Keratinocyte (primary cell): Measurements from ENCODE around the gene TIPARP. TPM values are rescaled to one million over a fixed set of nuclear protein-coding genes. Genes with fewer than 3 reads are reported as not detected.
"Not testable (repeated sequence)": the region's sequence is repeated elsewhere in the genome, so short reads cannot be mapped to it uniquely, and the experiment has no call there.

ENCODE experiments used
- DNase-seq: peaks from one replicate; pipeline ENCODE4 v3.0.0-alpha.2; 2011; ENCODE audit warnings: low read depth, missing footprints, low spot score
- FAIRE-seq: peaks from 2 replicates; lab custom pipeline; 2011; peaks lifted over from hg19 to GRCh38; lab: Jason Lieb, UNC
- H2AFZ ChIP-seq: 2 replicates; pipeline ENCODE4 v1.6.0; 2012; ENCODE audit warnings: low read length, control low read depth, inconsistent platforms; ENCODE audit not compliant: control insufficient read depth
- H3K27ac ChIP-seq: 2 replicates; pipeline ENCODE4 v1.5.1; 2011; ENCODE audit warnings: low read length; ENCODE audit not compliant: control insufficient read depth, insufficient read depth
- H3K27me3 ChIP-seq: 3 replicates; pipeline ENCODE4 v1.6.0; 2011; ENCODE audit warnings: low read length; ENCODE audit not compliant: control insufficient read depth, insufficient read depth; ENCODE audit errors: extremely low read depth
- H3K36me3 ChIP-seq, 2 experiments: 2 replicates in 1 of 2; 3 replicates in 1 of 2; pipeline ENCODE4 v1.5.1; 2011; ENCODE audit warnings: low read length in 2 of 2, mild to moderate bottlenecking in 1 of 2; ENCODE audit not compliant: control insufficient read depth in 2 of 2, insufficient read depth in 2 of 2; ENCODE audit errors: extremely low read depth in 1 of 2
- H3K4me1 ChIP-seq: 3 replicates; pipeline ENCODE4 v1.5.1; 2011; ENCODE audit warnings: low read length; ENCODE audit not compliant: control insufficient read depth, insufficient read depth; ENCODE audit errors: extremely low read depth
- H3K4me2 ChIP-seq: 3 replicates; pipeline ENCODE4 v1.6.0; 2011; ENCODE audit warnings: low read depth, low read length; ENCODE audit not compliant: control insufficient read depth, insufficient read depth; ENCODE audit errors: extremely low read depth
- H3K4me3 ChIP-seq, 3 experiments: fragments of 200-600 bp in 1 of 3; sonication (generic) in 1 of 3; 2 replicates in 2 of 3; 3 replicates in 1 of 3; pipeline ENCODE4 v1.5.1; 2011 to 2016; ENCODE audit warnings: low read length in 3 of 3, mild to moderate bottlenecking in 3 of 3, control low read depth in 2 of 3, inconsistent platforms in 1 of 3, low read depth in 1 of 3, mixed read lengths in 1 of 3, mixed run types in 1 of 3, moderate library complexity in 1 of 3; ENCODE audit not compliant: control insufficient read depth in 2 of 3, insufficient read depth in 2 of 3; ENCODE audit errors: extremely low read depth in 1 of 3
- H3K79me2 ChIP-seq: 2 replicates; pipeline ENCODE4 v1.6.0; 2012; ENCODE audit warnings: low read length; ENCODE audit not compliant: control insufficient read depth, insufficient read depth
- H3K9ac ChIP-seq: 3 replicates; pipeline ENCODE4 v1.6.0; 2011; ENCODE audit warnings: low read length; ENCODE audit not compliant: control insufficient read depth, insufficient read depth; ENCODE audit errors: extremely low read depth
- H3K9me1 ChIP-seq: 3 replicates; pipeline ENCODE4 v1.6.0; 2011; ENCODE audit warnings: low read length; ENCODE audit not compliant: control insufficient read depth, insufficient read depth; ENCODE audit errors: extremely low read depth
- H3K9me3 ChIP-seq: 2 replicates; pipeline ENCODE4 v1.5.1; 2012; ENCODE audit warnings: low read depth, low read length; ENCODE audit not compliant: control insufficient read depth
- H4K20me1 ChIP-seq: 3 replicates; pipeline ENCODE4 v1.6.0; 2011; ENCODE audit warnings: low read length; ENCODE audit not compliant: control insufficient read depth, insufficient read depth; ENCODE audit errors: extremely low read depth
- EZH2 ChIP-seq: IDR thresholded peaks from one replicate; pipeline ENCODE4 v1.6.1; 2012; ENCODE audit warnings: inconsistent platforms, mild to moderate bottlenecking, low read length, moderate library complexity
- dilution Hi-C: fragments of 300-500 bp; cut with MboI; formaldehyde crosslinking; loops from one replicate; pipeline ENCODE4 v1.7.0; 2020; ENCODE audit warnings: low sequenced_read_pairs; ENCODE audit not compliant: extremely low pct_ligation_motif_present
- polyA plus RNA-seq, 5 experiments: library from polyadenylated mRNA; depleted of rRNA in 3 of 5; stranded (reverse) in 3 of 5; stranded (forward) in 1 of 5; unstranded in 1 of 5; fragments of >200 nt; gene quantifications; 1 replicate in 1 of 5; 2 replicates in 3 of 5; 3 replicates in 1 of 5; pipeline versions ENCODE4 v1.2.1 to v1.2.3, GENCODE V29; 2011 to 2012; ENCODE audit warnings: missing spikeins in 2 of 5, low read depth in 1 of 5, low replicate concordance in 1 of 5
- TF ChIP-seq, protein P1 (sequence below), 3 experiments: IDR thresholded peaks in 1 of 3; conservative IDR thresholded peaks in 1 of 3; optimal IDR thresholded peaks in 1 of 3; 2 replicates in 2 of 3; 3 replicates in 1 of 3; pipeline versions ENCODE3 to v1.5.1; 2011; ENCODE audit warnings: low read length in 3 of 3, mild to moderate bottlenecking in 3 of 3, moderate library complexity in 2 of 3, control low read depth in 1 of 3, inconsistent platforms in 1 of 3; ENCODE audit not compliant: insufficient read depth in 2 of 3; ENCODE audit errors: extremely low read depth in 1 of 3

TIPARP gene
- polyA plus RNA-seq, 1 donor (not counting 4 experiments of a cell fraction or from before 2014, with no cell fraction given), result 62.0 TPM

DNA sequence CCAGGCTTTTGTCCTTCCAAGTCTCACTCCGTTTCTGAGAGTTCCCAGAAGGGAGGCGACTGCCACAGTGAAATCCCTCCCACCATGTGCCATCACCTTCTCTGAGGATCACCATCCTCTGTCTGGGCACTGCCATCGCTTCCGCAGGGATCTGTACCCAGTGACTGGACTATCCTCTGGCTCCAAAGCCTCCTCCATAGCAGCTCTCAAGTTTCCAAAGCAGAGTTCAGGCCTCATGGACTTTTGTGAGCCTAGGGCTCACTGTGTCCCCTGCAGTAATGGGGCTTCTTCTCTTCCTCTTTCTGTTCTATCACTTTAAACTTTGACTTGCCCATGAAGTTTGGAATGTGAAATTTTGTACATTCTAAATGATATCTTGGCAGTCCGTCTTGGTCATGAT, 63.9 kb downstream of the TIPARP start:
- dilution Hi-C loops, result no loop called here
- no peak for DNase-seq
- H3K4me1 ChIP-seq, result no peaks in the 10 kb centered on the region
- no peaks in the 10 kb centered on the region for H3K27me3 ChIP-seq
- no peak overlapping the region for H3K4me2 ChIP-seq
- H3K4me3 ChIP-seq, result no peak overlapping the region
- H3K9ac ChIP-seq, result no peak overlapping the region
- H3K79me2 ChIP-seq, result no peaks in the 10 kb centered on the region
- no peak for TF ChIP-seq EZH2
- TF ChIP-seq, protein P1, sequence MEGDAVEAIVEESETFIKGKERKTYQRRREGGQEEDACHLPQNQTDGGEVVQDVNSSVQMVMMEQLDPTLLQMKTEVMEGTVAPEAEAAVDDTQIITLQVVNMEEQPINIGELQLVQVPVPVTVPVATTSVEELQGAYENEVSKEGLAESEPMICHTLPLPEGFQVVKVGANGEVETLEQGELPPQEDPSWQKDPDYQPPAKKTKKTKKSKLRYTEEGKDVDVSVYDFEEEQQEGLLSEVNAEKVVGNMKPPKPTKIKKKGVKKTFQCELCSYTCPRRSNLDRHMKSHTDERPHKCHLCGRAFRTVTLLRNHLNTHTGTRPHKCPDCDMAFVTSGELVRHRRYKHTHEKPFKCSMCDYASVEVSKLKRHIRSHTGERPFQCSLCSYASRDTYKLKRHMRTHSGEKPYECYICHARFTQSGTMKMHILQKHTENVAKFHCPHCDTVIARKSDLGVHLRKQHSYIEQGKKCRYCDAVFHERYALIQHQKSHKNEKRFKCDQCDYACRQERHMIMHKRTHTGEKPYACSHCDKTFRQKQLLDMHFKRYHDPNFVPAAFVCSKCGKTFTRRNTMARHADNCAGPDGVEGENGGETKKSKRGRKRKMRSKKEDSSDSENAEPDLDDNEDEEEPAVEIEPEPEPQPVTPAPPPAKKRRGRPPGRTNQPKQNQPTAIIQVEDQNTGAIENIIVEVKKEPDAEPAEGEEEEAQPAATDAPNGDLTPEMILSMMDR (optimal IDR thresholded peaks at IDR 0.05 in 1 of 3, IDR thresholded peaks at IDR 0.05 in 1 of 3, conservative IDR thresholded peaks at IDR 0.05 in 1 of 3; ENCODE audit: extremely low read depth in 1 of 3, insufficient read depth in 2 of 3, low read length in 3 of 3), result no peak
- H4K20me1 ChIP-seq, result no peaks in the 10 kb centered on the region
- no peak overlapping the region for H2AFZ ChIP-seq
- H3K36me3 ChIP-seq, result no peaks in the 10 kb centered on the region
- H3K9me3 ChIP-seq, result no peaks in the 10 kb centered on the region
- no peak for FAIRE-seq
- no peaks in the 10 kb centered on the region for H3K9me1 ChIP-seq
- H3K27ac ChIP-seq, result no peak overlapping the region

DNA sequence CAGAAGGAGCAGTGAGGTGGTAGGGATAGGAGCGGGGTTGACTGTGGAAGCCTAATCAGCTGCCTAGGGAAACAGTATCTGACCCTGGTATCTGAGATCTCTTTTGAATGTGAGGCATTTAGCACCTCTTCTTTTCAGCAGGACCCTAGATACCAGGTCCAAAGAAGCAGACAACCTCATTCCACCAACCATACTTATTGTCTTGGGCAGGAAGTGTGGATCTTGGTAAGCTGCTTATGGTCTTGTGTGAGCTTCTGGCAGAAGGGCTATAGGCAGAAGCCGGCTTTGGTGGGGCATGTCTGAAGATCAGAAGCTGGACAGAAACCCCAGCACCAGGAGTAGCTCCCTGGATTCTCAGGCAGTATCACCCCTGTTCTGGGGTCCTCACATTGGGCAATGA, 65.6 kb downstream of the TIPARP start:
- DNase-seq (no peak), FAIRE-seq (no peak)
- Histone ChIP-seq H3K9me3 (no peaks in the 10 kb centered on the region), H3K4me2 (no peak overlapping the region), H3K27me3 (no peaks in the 10 kb centered on the region), H2AFZ (no peak overlapping the region), H4K20me1 (no peaks in the 10 kb centered on the region), H3K4me1 (no peaks in the 10 kb centered on the region), H3K79me2 (no peaks in the 10 kb centered on the region), H3K27ac (no peak overlapping the region), H3K4me3 (no peak overlapping the region), H3K36me3 (peaks cover 0 to 2% of the 10 kb centered on the region in 2 experiments), H3K9me1 (no peaks in the 10 kb centered on the region), H3K9ac (no peak overlapping the region)
- dilution Hi-C loops, result no loop called here
- TF ChIP-seq EZH2, result no peak
- TF ChIP-seq, protein P1 (optimal IDR thresholded peaks at IDR 0.05 in 1 of 3, IDR thresholded peaks at IDR 0.05 in 1 of 3, conservative IDR thresholded peaks at IDR 0.05 in 1 of 3; ENCODE audit: extremely low read depth in 1 of 3, insufficient read depth in 2 of 3, low read length in 3 of 3), result no peak

DNA sequence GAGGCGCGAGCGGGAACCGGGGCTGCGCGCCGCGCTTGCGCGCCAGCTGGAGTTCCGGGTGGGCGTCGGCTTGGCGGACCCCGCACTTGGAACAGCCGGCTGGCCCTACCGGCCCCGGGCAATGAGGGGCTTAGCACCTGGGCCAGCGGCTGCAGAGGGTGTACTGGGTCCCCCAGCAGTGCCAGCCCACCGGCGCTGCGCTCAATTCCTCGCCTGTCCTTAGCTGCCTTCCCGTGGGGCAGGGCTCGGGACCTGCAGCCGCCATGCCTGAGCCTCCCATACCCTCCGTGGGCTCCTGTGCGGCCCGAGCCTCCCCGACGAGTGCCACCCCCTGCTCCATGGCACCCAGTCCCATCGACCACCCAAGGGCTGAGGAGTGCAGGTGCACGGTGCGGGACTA, 66.2 kb downstream of the TIPARP start:
- H3K4me2 ChIP-seq, H3K79me2 ChIP-seq, H3K27ac ChIP-seq, H3K9me3 ChIP-seq, H3K9me1 ChIP-seq, H3K9ac ChIP-seq, DNase-seq, H4K20me1 ChIP-seq, H3K36me3 ChIP-seq, dilution Hi-C loops, H3K4me3 ChIP-seq, H3K4me1 ChIP-seq, H2AFZ ChIP-seq, H3K27me3 ChIP-seq, FAIRE-seq: not testable (repeated sequence)
